B cell (primary cell): ENCODE measurements around the gene LIN52.

Source experiments
- CTCF ChIP-seq: fragments of 200-600 bp; IDR thresholded peaks from one replicate; pipeline ENCODE4 v1.8.0; 2022; ENCODE audit warnings: antibody characterized with exemption, mild to moderate bottlenecking
- EZH2 ChIP-seq: IDR thresholded peaks from 2 replicates; pipeline ENCODE4 v1.6.1; 2012; ENCODE audit warnings: borderline replicate concordance, low read depth, mild to moderate bottlenecking, moderate library complexity, low read length; ENCODE audit not compliant: insufficient read depth, poor library complexity, severe bottlenecking

- no peak for TF ChIP-seq EZH2
- no peak for TF ChIP-seq CTCF
Measured at GRCh38 chr14:74194506-74195274, 109.9 kb downstream of the LIN52 start.
